ENCODE measurements around the gene TMC1. TPM values are rescaled to one million over a fixed set of nuclear protein-coding genes. Genes with fewer than 3 reads are reported as not detected.

TMC1 gene
- polyA plus RNA-seq, 3 donors, result 0.16 to 0.55 (median 0.40) TPM

DNA sequence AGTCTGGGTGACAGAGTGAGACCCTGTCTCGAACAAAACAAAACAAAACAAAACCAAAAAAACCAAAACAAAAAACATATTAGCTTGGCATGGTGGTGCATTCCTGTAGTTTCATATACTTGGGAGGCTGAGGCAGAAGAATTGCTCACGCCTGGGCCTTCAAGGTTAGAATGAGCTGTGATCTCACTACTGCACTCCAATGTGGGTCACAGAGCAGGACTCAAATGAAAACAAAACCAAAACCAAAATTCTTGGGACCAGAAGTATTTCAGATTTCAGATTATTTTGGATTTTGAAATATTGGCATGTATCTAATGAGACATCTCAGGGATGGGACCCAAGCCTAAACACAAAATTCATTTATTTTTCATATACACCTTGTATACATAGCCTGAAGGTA is 80.2 kb downstream of the TMC1 start:
- no peak overlapping the region for H3K4me3 ChIP-seq (replicated peaks in 1 of 3; ENCODE audit: low read depth in 2 of 3, low read length in 3 of 3)
- no peaks in the 10 kb centered on the region for H3K9me3 Mint-ChIP-seq
- intact Hi-C loops (cut with micrococcal nuclease), result no loop called here
- H3K36me3 Mint-ChIP-seq, result no peaks in the 10 kb centered on the region
- no peaks in the 10 kb centered on the region for H3K4me1 ChIP-seq (ENCODE audit: control insufficient read depth in 1 of 2, insufficient read depth in 2 of 2, low read length in 2 of 2)
- peaks cover 9% of the 10 kb centered on the region for H3K4me1 Mint-ChIP-seq
- no peak overlapping the region for H2AFZ ChIP-seq (ENCODE audit: insufficient read depth, low read depth, low read length, poor library complexity, severe bottlenecking)
- no peaks in the 10 kb centered on the region for H3K36me3 ChIP-seq (replicated peaks in 1 of 2; ENCODE audit: control insufficient read depth in 1 of 2, insufficient read depth in 2 of 2, low read length in 2 of 2)
- no peaks in the 10 kb centered on the region for H3K9me3 ChIP-seq (replicated peaks in 1 of 2; ENCODE audit: control insufficient read depth in 1 of 2, insufficient read depth in 1 of 2, low read length in 2 of 2)
- no peak overlapping the region for H3K27ac Mint-ChIP-seq
- no peak overlapping the region for H3K27ac ChIP-seq (ENCODE audit: low read depth in 1 of 2, low read length in 2 of 2)
- no peaks in the 10 kb centered on the region for H3K27me3 ChIP-seq (ENCODE audit: control insufficient read depth in 2 of 2, insufficient read depth in 2 of 2, low read length in 2 of 2)
- TF ChIP-seq, protein P1, sequence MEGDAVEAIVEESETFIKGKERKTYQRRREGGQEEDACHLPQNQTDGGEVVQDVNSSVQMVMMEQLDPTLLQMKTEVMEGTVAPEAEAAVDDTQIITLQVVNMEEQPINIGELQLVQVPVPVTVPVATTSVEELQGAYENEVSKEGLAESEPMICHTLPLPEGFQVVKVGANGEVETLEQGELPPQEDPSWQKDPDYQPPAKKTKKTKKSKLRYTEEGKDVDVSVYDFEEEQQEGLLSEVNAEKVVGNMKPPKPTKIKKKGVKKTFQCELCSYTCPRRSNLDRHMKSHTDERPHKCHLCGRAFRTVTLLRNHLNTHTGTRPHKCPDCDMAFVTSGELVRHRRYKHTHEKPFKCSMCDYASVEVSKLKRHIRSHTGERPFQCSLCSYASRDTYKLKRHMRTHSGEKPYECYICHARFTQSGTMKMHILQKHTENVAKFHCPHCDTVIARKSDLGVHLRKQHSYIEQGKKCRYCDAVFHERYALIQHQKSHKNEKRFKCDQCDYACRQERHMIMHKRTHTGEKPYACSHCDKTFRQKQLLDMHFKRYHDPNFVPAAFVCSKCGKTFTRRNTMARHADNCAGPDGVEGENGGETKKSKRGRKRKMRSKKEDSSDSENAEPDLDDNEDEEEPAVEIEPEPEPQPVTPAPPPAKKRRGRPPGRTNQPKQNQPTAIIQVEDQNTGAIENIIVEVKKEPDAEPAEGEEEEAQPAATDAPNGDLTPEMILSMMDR (IDR thresholded peaks at IDR 0.05), result no peak
- H3K79me2 ChIP-seq (ENCODE audit: insufficient read depth, low read length), result no peaks in the 10 kb centered on the region
- DNase-seq, result no peak
- no peak overlapping the region for H3K4me2 ChIP-seq (replicated peaks; ENCODE audit: extremely low read depth, low read length, poor library complexity, severe bottlenecking)
- no peaks in the 10 kb centered on the region for H3K27me3 Mint-ChIP-seq (ENCODE audit: low read depth in 3 of 3)
- WGBS (ENCODE audit: insufficient coverage), result no CpG with 5 or more reads among the region's 2 CpGs
- no peak overlapping the region for H3K9ac ChIP-seq (ENCODE audit: insufficient read depth, low read length, poor library complexity, severe bottlenecking)
- no peaks in the 10 kb centered on the region for H4K20me1 ChIP-seq (ENCODE audit: insufficient read depth, low read length)
- H3K4me3 Mint-ChIP-seq, result no peak overlapping the region

DNA sequence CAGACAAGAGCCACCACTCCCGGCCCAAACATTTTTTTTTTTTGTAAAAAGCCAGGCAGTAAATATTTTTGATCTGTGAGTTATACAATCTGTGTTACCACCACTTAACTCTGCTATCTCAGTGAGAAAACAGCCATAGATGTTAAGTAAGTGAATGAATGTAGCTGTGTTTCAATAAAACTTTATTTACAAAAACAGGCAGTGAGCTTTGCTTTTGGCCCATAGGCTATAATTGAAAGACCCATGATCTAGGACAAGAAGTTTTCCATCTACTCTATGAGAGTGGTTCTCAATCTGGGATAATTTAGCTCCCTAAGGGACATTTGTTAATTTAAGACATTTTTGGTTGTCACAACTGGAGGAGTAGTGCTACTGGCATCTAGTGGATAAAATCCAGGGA is 91.0 kb downstream of the TMC1 start:
- Histone ChIP-seq H3K9ac (ENCODE audit: insufficient read depth, low read length, poor library complexity, severe bottlenecking) (no peak overlapping the region), H4K20me1 (ENCODE audit: insufficient read depth, low read length) (no peaks in the 10 kb centered on the region), H3K27me3 (ENCODE audit: control insufficient read depth in 2 of 2, insufficient read depth in 2 of 2, low read length in 2 of 2) (no peaks in the 10 kb centered on the region), H3K79me2 (ENCODE audit: insufficient read depth, low read length) (no peaks in the 10 kb centered on the region), H3K9me3 (replicated peaks in 1 of 2; ENCODE audit: control insufficient read depth in 1 of 2, insufficient read depth in 1 of 2, low read length in 2 of 2) (no peaks in the 10 kb centered on the region), H3K36me3 (replicated peaks in 1 of 2; ENCODE audit: control insufficient read depth in 1 of 2, insufficient read depth in 2 of 2, low read length in 2 of 2) (no peaks in the 10 kb centered on the region), H3K4me3 (replicated peaks in 1 of 3; ENCODE audit: low read depth in 2 of 3, low read length in 3 of 3) (no peak overlapping the region), H3K4me2 (replicated peaks; ENCODE audit: extremely low read depth, low read length, poor library complexity, severe bottlenecking) (no peak overlapping the region), H2AFZ (ENCODE audit: insufficient read depth, low read depth, low read length, poor library complexity, severe bottlenecking) (no peak overlapping the region), H3K4me1 (ENCODE audit: control insufficient read depth in 1 of 2, insufficient read depth in 2 of 2, low read length in 2 of 2) (no peaks in the 10 kb centered on the region), H3K27ac (ENCODE audit: low read depth in 1 of 2, low read length in 2 of 2) (no peak overlapping the region)
- H3K4me1 Mint-ChIP-seq, result no peaks in the 10 kb centered on the region
- H3K27me3 Mint-ChIP-seq (ENCODE audit: low read depth in 3 of 3), result peaks cover 2 to 4% (median 3%) of the 10 kb centered on the region in 3 donors
- H3K9me3 Mint-ChIP-seq, result peaks cover 0 to 2% (median under 1%) of the 10 kb centered on the region in 7 donors
- TF ChIP-seq, protein P1 (IDR thresholded peaks at IDR 0.05), result no peak
- H3K4me3 Mint-ChIP-seq, result no peak overlapping the region
- no peak for DNase-seq
- no peaks in the 10 kb centered on the region for H3K36me3 Mint-ChIP-seq
- H3K27ac Mint-ChIP-seq, result no peak overlapping the region
- intact Hi-C loops (cut with micrococcal nuclease), result no loop called here
- no CpG with 5 or more reads among the region's 1 CpG for WGBS (ENCODE audit: insufficient coverage)
